ENCODE results near the gene TICRR. TPM values are rescaled to one million over a fixed set of nuclear protein-coding genes. Genes with fewer than 3 reads are reported as not detected.

Gene TICRR
- total RNA-seq, 1 donor: 0.72 TPM

GRCh38 chr15:89669309-89669865 lies 94.1 kb downstream of the TICRR start:
- DNase-seq (ENCODE audit: insufficient read length, low spot score, missing footprints): peak; percentile 60
- H4K20me1 ChIP-seq (ENCODE audit: insufficient read depth, low read length): no peaks in the 10 kb centered on the region
- H2AFZ ChIP-seq (ENCODE audit: low read length): no peak overlapping the region
- H3K27ac ChIP-seq (ENCODE audit: low read depth, low read length): no peak overlapping the region
- H3K4me1 ChIP-seq (ENCODE audit: insufficient read depth, low read length): peaks cover 10% of the 10 kb centered on the region
- no peaks in the 10 kb centered on the region for H3K27me3 ChIP-seq (ENCODE audit: insufficient read depth, low read length)
- no peaks in the 10 kb centered on the region for H3K36me3 ChIP-seq (ENCODE audit: insufficient read depth, low read length)
- H3K4me2 ChIP-seq (ENCODE audit: insufficient read depth, low read length): no peak overlapping the region
- H3K9me3 ChIP-seq (ENCODE audit: low read depth, low read length): no peaks in the 10 kb centered on the region
- H3K4me3 ChIP-seq (ENCODE audit: insufficient read depth, low read length): no peak overlapping the region
- TF ChIP-seq CTCF (IDR thresholded peaks at IDR 0.05; ENCODE audit: extremely low read depth, low read depth, low read length): no peak
- no peaks in the 10 kb centered on the region for H3K79me2 ChIP-seq (ENCODE audit: insufficient read depth, low read length)

- TF ChIP-seq CTCF (IDR thresholded peaks at IDR 0.05; ENCODE audit: extremely low read depth, low read depth, low read length): no peak
- DNase-seq (ENCODE audit: insufficient read length, low spot score, missing footprints): peak; percentile 74
- Histone ChIP-seq H4K20me1 (ENCODE audit: insufficient read depth, low read length) (no peaks in the 10 kb centered on the region), H3K79me2 (ENCODE audit: insufficient read depth, low read length) (no peaks in the 10 kb centered on the region), H2AFZ (ENCODE audit: low read length) (no peak overlapping the region), H3K4me1 (ENCODE audit: insufficient read depth, low read length) (peaks cover 4% of the 10 kb centered on the region), H3K4me2 (ENCODE audit: insufficient read depth, low read length) (no peak overlapping the region), H3K36me3 (ENCODE audit: insufficient read depth, low read length) (no peaks in the 10 kb centered on the region), H3K9me3 (ENCODE audit: low read depth, low read length) (no peaks in the 10 kb centered on the region), H3K4me3 (ENCODE audit: insufficient read depth, low read length) (no peak overlapping the region), H3K27me3 (ENCODE audit: insufficient read depth, low read length) (no peaks in the 10 kb centered on the region), H3K27ac (ENCODE audit: low read depth, low read length) (no peak overlapping the region)
Measured at GRCh38 chr15:89669941-89670340, 94.7 kb downstream of the TICRR start.

GRCh38 chr15:89670971-89671560 lies 95.8 kb downstream of the TICRR start:
- no peak overlapping the region for H2AFZ ChIP-seq (ENCODE audit: low read length)

More at GRCh38 chr15:89670971-89671560, 95.8 kb downstream of the TICRR start:
- peak; percentile 39 for DNase-seq (ENCODE audit: insufficient read length, low spot score, missing footprints)
- Histone ChIP-seq H3K9me3 (ENCODE audit: low read depth, low read length) (no peaks in the 10 kb centered on the region), H3K4me3 (ENCODE audit: insufficient read depth, low read length) (no peak overlapping the region), H3K4me1 (ENCODE audit: insufficient read depth, low read length) (no peaks in the 10 kb centered on the region), H3K27ac (ENCODE audit: low read depth, low read length) (no peak overlapping the region), H3K36me3 (ENCODE audit: insufficient read depth, low read length) (no peaks in the 10 kb centered on the region), H3K79me2 (ENCODE audit: insufficient read depth, low read length) (no peaks in the 10 kb centered on the region), H3K27me3 (ENCODE audit: insufficient read depth, low read length) (no peaks in the 10 kb centered on the region), H3K4me2 (ENCODE audit: insufficient read depth, low read length) (no peak overlapping the region), H4K20me1 (ENCODE audit: insufficient read depth, low read length) (no peaks in the 10 kb centered on the region)
- TF ChIP-seq CTCF (IDR thresholded peaks at IDR 0.05; ENCODE audit: extremely low read depth, low read depth, low read length): no peak

Data from osteoblast (primary cell).